GM12878 (cell line): ENCODE results near the gene ERN2. TPM values are rescaled to one million over a fixed set of nuclear protein-coding genes. Genes with fewer than 3 reads are reported as not detected.

Source experiments
- ATAC-seq: fragments of 200-7000 bp; cut with Tn5 transposase; 3 replicates; pipeline ENCODE4 v1.9.1; 2020; ENCODE audit warnings: mild to moderate bottlenecking, moderate library complexity
- BruUV-seq: library from RNA; stranded (reverse); fragments of 400-500 nt; replicated peaks from 2 replicates; lab custom pipeline; 2021; lab: Mats Ljungman, UMichigan
- CTCF ChIA-PET: fragments of 300-600 bp; sonication (Branson Sonifier 250); formaldehyde crosslinking; extraction: SDS; loops from one replicate; lab custom pipeline; 2021; ENCODE audit warnings: inconsistent platforms; lab: Yijun Ruan, JAX
- POLR2A ChIA-PET: fragments of 350-600 bp; formaldehyde crosslinking; extraction: SDS; loops from one replicate; lab custom pipeline; 2021; ENCODE audit warnings: inconsistent platforms; lab: Charles Lee
- RAD21 ChIA-PET: fragments of 300-600 bp; sonication (Branson Sonifier 250); formaldehyde crosslinking; loops from one replicate; lab custom pipeline; 2023; ENCODE audit warnings: antibody characterized with exemption; ENCODE audit not compliant: unreplicated experiment; lab: Charles Lee
- SMC1A ChIA-PET: fragments of 300-600 bp; sonication (Branson Sonifier 250); formaldehyde crosslinking; loops from one replicate; lab custom pipeline; 2023; ENCODE audit not compliant: unreplicated experiment, uncharacterized antibody; lab: Charles Lee
- DNase-seq: peaks from one replicate; pipeline ENCODE4 v3.0.0-alpha.2; 2011; ENCODE audit warnings: low read depth, low spot score
- FAIRE-seq: peaks from 3 replicates; lab custom pipeline; 2011; peaks lifted over from hg19 to GRCh38; lab: Jason Lieb, UNC
- H2AFZ ChIP-seq: 2 replicates; pipeline ENCODE4 v1.6.0; 2011; ENCODE audit warnings: low read depth, low read length, control low read depth; ENCODE audit not compliant: control insufficient read depth
- H3K27ac ChIP-seq: 2 replicates; pipeline ENCODE4 v1.5.1; 2011; ENCODE audit warnings: control low read depth; ENCODE audit not compliant: control insufficient read depth, insufficient read depth
- H3K27me3 ChIP-seq, 2 experiments: replicated peaks in 1 of 2; 2 replicates each; pipeline versions ENCODE4 v1.6.0 to v1.6.1; 2011; ENCODE audit warnings: low read length in 1 of 2; ENCODE audit not compliant: control insufficient read depth in 2 of 2, insufficient read depth in 2 of 2
- H3K36me3 ChIP-seq, 2 experiments: 2 replicates each; pipeline ENCODE4 v1.5.1; 2011; ENCODE audit warnings: low read length in 1 of 2; ENCODE audit not compliant: control insufficient read depth in 2 of 2, insufficient read depth in 2 of 2
- H3K4me1 ChIP-seq: 2 replicates; pipeline ENCODE4 v1.6.1; 2011; ENCODE audit warnings: mild to moderate bottlenecking, low read length, moderate library complexity, mixed read lengths; ENCODE audit not compliant: control insufficient read depth, insufficient read depth
- H3K4me2 ChIP-seq: 2 replicates; pipeline ENCODE4 v1.6.0; 2011; ENCODE audit warnings: control low read depth; ENCODE audit not compliant: control insufficient read depth, insufficient read depth
- H3K4me3 ChIP-seq: fragments of 200-600 bp; sonication (generic); 2 replicates; pipeline ENCODE4 v1.5.1; 2016
- H3K79me2 ChIP-seq: 2 replicates; pipeline ENCODE4 v1.6.0; 2011; ENCODE audit warnings: low read length; ENCODE audit not compliant: control insufficient read depth, insufficient read depth
- H3K9ac ChIP-seq: 2 replicates; pipeline ENCODE4 v1.8.0; 2011; ENCODE audit warnings: low read length, control low read depth, mixed read lengths; ENCODE audit not compliant: control insufficient read depth, insufficient read depth
- H3K9me3 ChIP-seq: replicated peaks from 3 replicates; pipeline ENCODE4 v1.5.1; 2011; ENCODE audit warnings: mild to moderate bottlenecking, low read length; ENCODE audit not compliant: control insufficient read depth, insufficient read depth
- H4K20me1 ChIP-seq: 2 replicates; pipeline ENCODE4 v1.6.0; 2011; ENCODE audit not compliant: control insufficient read depth, insufficient read depth
- ATF7 ChIP-seq: fragments of 450-650 bp; IDR thresholded peaks from 2 replicates; pipeline ENCODE4 v1.6.1; 2016; ENCODE audit warnings: low read depth, mild to moderate bottlenecking
- CBFB ChIP-seq: IDR thresholded peaks from 2 replicates; pipeline ENCODE4 v1.6.1; 2016; ENCODE audit warnings: antibody characterized with exemption, low read depth
- CREB1 ChIP-seq: IDR thresholded peaks from 2 replicates; pipeline ENCODE4 v1.6.1; 2012; ENCODE audit warnings: low read depth, mild to moderate bottlenecking, inconsistent platforms
- E2F8 ChIP-seq: fragments of 450-650 bp; IDR thresholded peaks from 2 replicates; pipeline ENCODE4 v1.6.1; 2018; ENCODE audit warnings: mild to moderate bottlenecking, low read depth, moderate library complexity; ENCODE audit not compliant: partially characterized antibody
- GABPA ChIP-seq: IDR thresholded peaks from 2 replicates; pipeline ENCODE4 v1.6.1; 2014; ENCODE audit warnings: antibody characterized with exemption, low read depth, mild to moderate bottlenecking, inconsistent platforms
- JUNB ChIP-seq: IDR thresholded peaks from 2 replicates; pipeline ENCODE4 v1.6.1; 2016; ENCODE audit warnings: antibody characterized with exemption, mild to moderate bottlenecking
- MXI1 ChIP-seq: fragments of 150-350 bp; IDR thresholded peaks from 2 replicates; pipeline ENCODE4 v1.6.1; 2011; ENCODE audit warnings: low read depth, mild to moderate bottlenecking, inconsistent platforms, low read length, improper control_type of control experiment
- NBN ChIP-seq: fragments of 450-650 bp; IDR thresholded peaks from 2 replicates; pipeline ENCODE4 v1.6.1; 2016
- NFXL1 ChIP-seq: fragments of 450-650 bp; IDR thresholded peaks from 2 replicates; pipeline ENCODE4 v1.6.1; 2017; ENCODE audit warnings: antibody characterized with exemption, mild to moderate bottlenecking, borderline replicate concordance
- POLR2A ChIP-seq: IDR thresholded peaks from 2 replicates; pipeline ENCODE4 v1.6.1; 2011; ENCODE audit warnings: low read depth, mild to moderate bottlenecking, low read length
- POLR2AphosphoS2 ChIP-seq: IDR thresholded peaks from 2 replicates; pipeline ENCODE4 v1.6.1; 2011; ENCODE audit warnings: low read depth, mild to moderate bottlenecking, low read length, improper control_type of control experiment, moderate library complexity
- YY1 ChIP-seq: IDR thresholded peaks from 2 replicates; pipeline ENCODE4 v1.6.1; 2011; ENCODE audit warnings: low read depth, mild to moderate bottlenecking, low read length
- WGBS: methylation state at CpG from one replicate; pipeline ENCODE4 v1.1.6; 2016; ENCODE audit warnings: low lambda C conversion rate; ENCODE audit not compliant: insufficient replicate concordance, insufficient coverage; ENCODE audit errors: missing lambda C conversion rate; 5-methylcytosine and 5-hydroxymethylcytosine counted together
- in situ Hi-C: fragments of 300-500 bp; cut with MboI; formaldehyde crosslinking; loops from 9 replicates; pipeline ENCODE4 v1.14.3; 2018; ENCODE audit warnings: mixed read lengths
- intact Hi-C: fragments of 100-400 bp; cut with micrococcal nuclease; formaldehyde crosslinking; loops from one replicate; pipeline ENCODE4 v1.14.2; 2022; ENCODE audit not compliant: unreplicated experiment
- polyA plus RNA-seq, 11 experiments: library from polyadenylated mRNA; depleted of rRNA in 4 of 11; unstranded in 6 of 11; stranded (reverse) in 5 of 11; fragments of >200 nt; fragmentation: Nextera tagmentation in 4 of 11; fragmentation: Illumina TruSeq in 1 of 11; extraction: Ambion mirVana in 4 of 11; extraction: Trizol in 1 of 11; gene quantifications; 1 replicate in 1 of 11; 2 replicates in 10 of 11; pipeline versions ENCODE4 v1.2.1 to v1.2.3, GENCODE V29; 2011 to 2016; ENCODE audit warnings: inconsistent platforms in 2 of 11, missing spikeins in 2 of 11, low read depth in 1 of 11
- total RNA-seq, 4 experiments: library from RNA; depleted of rRNA in 3 of 4; stranded (reverse); fragments of >200 nt in 3 of 4; fragmentation: Illumina TruSeq in 1 of 4; extraction: Trizol in 1 of 4; gene quantifications; 2 replicates each; pipeline versions ENCODE4 v1.2.1 to v1.2.3, GENCODE V29; 2013 to 2021

The ERN2 gene
- total and polyA plus RNA-seq, 10 of the 15 experiments (the other 5 are each of a cell fraction or from before 2014, with no cell fraction given) = 0.06 to 0.95 (median 0.36) TPM; not detected in 5

GRCh38 chr16:23670137-23670776 is 42.8 kb downstream of the ERN2 start (continued):
- peak; percentile 65; the same call in 1 of the 2 replicates for TF ChIP-seq CREB1
- TF ChIP-seq ATF7 = peak; percentile 69
- peak; percentile 59; the same call in 1 of the 2 replicates for TF ChIP-seq NBN
- peak; percentile 62; the same call in 1 of the 2 replicates for TF ChIP-seq YY1
- no peak for TF ChIP-seq NFXL1
- TF ChIP-seq GABPA = peak; percentile 78
- TF ChIP-seq POLR2AphosphoS2 = no peak
- peak; percentile 99 for TF ChIP-seq CBFB
- TF ChIP-seq MXI1 = 0 out of 2 replicates have a peak, but pooled peaks have one; percentile 44
- peak; percentile 100 for TF ChIP-seq JUNB

GRCh38 chr16:23668873-23669272 is 44.1 kb downstream of the ERN2 start:
- BruUV-seq = no TSS peak
- H3K9me3 ChIP-seq = no peaks in the 10 kb centered on the region
- intact Hi-C loops (no loop called here), in situ Hi-C loops (no loop called here)
- H3K36me3 ChIP-seq = peaks cover 13 to 17% of the 10 kb centered on the region in 2 experiments
- no peak overlapping the region for H3K4me3 ChIP-seq
- no peak overlapping the region for H3K9ac ChIP-seq
- POLR2A ChIA-PET = interaction anchor here (1.2 kb wide), 1 partner anchor 9 kb away, joined by 3 read pairs; no protein-coding TSS in a partner anchor
- 96% methylated on average over 4 of the region's 4 CpGs for WGBS
- no peak overlapping the region for H3K4me2 ChIP-seq
- DNase-seq = no peak
- no peaks in the 10 kb centered on the region for H3K27me3 ChIP-seq
- peaks cover 6% of the 10 kb centered on the region; the same call in 1 of the 2 replicates for H4K20me1 ChIP-seq
- no peak for TF ChIP-seq POLR2A
- no peak for TF ChIP-seq E2F8
- no peak for ATAC-seq
- SMC1A ChIA-PET = interaction anchor here (0.6 to 1.4 kb wide), 2 partner anchors 14 to 169 kb away, joined by 3 to 6 read pairs; no protein-coding TSS in a partner anchor
- CTCF ChIA-PET = interaction anchor here (0.6 to 5.1 kb wide), 7 partner anchors 9 to 359 kb away, joined by 3 to 26 read pairs (median 3); partner anchors contain the start of genes EARS2, NDUFAB1, PLK1 and UBFD1
- H2AFZ ChIP-seq = no peak overlapping the region
- no peak for FAIRE-seq
- H3K4me1 ChIP-seq = peaks cover 26% of the 10 kb centered on the region
- H3K27ac ChIP-seq = no peak overlapping the region
- RAD21 ChIA-PET = interaction anchor here (1.4 to 1.8 kb wide), 3 partner anchors 9 to 26 kb away, joined by 3 to 5 read pairs (median 5); partner anchors contain the start of gene PLK1
- peaks cover 2% of the 10 kb centered on the region; the same call in 1 of the 2 replicates for H3K79me2 ChIP-seq
